IPS-18a (cell line): ENCODE measurements around the gene MGAT2.
"Not testable (repeated sequence)": the region's sequence is repeated elsewhere in the genome, so short reads cannot be mapped to it uniquely, and the experiment has no call there.

ENCODE experiments used
- H3K27ac ChIP-seq: one replicate; pipeline ENCODE4 v1.5.1; 2013; ENCODE audit warnings: low read length
- H3K27me3 ChIP-seq: one replicate; pipeline ENCODE4 v1.6.1; 2013; ENCODE audit warnings: mild to moderate bottlenecking, low read length; ENCODE audit not compliant: control insufficient read depth, insufficient read depth
- H3K36me3 ChIP-seq: one replicate; pipeline ENCODE4 v1.6.1; 2013; ENCODE audit warnings: low read depth, low read length; ENCODE audit not compliant: control insufficient read depth
- H3K4me1 ChIP-seq: one replicate; pipeline ENCODE4 v1.6.1; 2013; ENCODE audit warnings: low read depth, low read length; ENCODE audit not compliant: control insufficient read depth
- H3K4me3 ChIP-seq: one replicate; pipeline ENCODE4 v1.5.1; 2013; ENCODE audit warnings: low read length
- H3K9ac ChIP-seq: one replicate; pipeline ENCODE4 v1.6.1; 2013; ENCODE audit warnings: mild to moderate bottlenecking, low read length, moderate library complexity
- H3K9me3 ChIP-seq: one replicate; pipeline ENCODE4 v1.6.1; 2013; ENCODE audit warnings: low read depth, low read length; ENCODE audit not compliant: control insufficient read depth

MGAT2 gene

GRCh38 chr14:49637534-49638078, 17.0 kb downstream of the MGAT2 start:
- Histone ChIP-seq H3K36me3 (peaks cover 16% of the 10 kb centered on the region), H3K27ac (no peak overlapping the region), H3K9ac (no peak overlapping the region), H3K4me1 (no peaks in the 10 kb centered on the region), H3K4me3 (no peak overlapping the region), H3K9me3 (no peaks in the 10 kb centered on the region), H3K27me3 (no peaks in the 10 kb centered on the region)

DNA sequence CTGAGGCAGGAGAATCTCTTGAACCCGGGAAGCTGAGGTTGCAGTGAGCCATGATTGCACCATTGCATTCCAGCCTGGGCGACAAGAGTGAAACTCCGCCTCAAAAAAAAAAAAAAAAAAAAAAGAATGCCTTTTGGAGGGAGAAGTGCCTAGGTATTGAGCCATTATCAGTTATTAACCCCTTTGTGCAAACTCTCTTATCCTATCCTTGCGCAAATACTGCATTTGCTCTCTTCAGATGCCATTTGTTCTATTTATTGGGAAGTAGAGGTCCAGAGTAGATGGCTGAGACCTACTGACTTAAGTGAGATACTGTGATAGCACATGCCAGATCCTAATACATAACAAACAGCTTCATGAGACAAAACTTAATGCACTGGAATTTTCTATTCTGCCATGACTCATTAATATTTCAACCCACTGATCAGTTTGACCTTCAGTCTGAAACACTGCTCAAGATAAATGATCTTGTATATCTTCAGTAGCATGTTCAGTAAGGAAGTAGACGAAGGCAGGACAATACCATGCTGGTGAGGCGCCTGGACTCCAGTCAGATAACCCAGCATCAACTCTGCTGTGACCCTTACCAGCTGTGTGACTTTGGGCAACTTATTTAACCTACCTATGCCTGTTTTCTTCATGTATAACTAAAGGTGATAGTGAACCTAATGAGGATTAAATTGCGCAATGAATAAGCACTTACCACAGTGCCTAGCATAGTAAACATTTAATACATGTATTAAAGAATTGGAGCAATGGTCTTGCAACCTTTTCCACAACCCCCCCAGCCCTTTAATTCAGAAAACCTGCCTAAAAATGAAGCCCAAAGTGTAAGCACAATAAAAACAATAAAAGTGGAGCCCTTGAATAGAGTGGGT, 20.2 kb downstream of the MGAT2 start:
- Histone ChIP-seq H3K27me3 (no peaks in the 10 kb centered on the region), H3K9me3 (no peaks in the 10 kb centered on the region), H3K4me1 (no peaks in the 10 kb centered on the region), H3K36me3 (peaks cover 16% of the 10 kb centered on the region), H3K27ac (no peak overlapping the region), H3K4me3 (no peak overlapping the region), H3K9ac (no peak overlapping the region)

DNA sequence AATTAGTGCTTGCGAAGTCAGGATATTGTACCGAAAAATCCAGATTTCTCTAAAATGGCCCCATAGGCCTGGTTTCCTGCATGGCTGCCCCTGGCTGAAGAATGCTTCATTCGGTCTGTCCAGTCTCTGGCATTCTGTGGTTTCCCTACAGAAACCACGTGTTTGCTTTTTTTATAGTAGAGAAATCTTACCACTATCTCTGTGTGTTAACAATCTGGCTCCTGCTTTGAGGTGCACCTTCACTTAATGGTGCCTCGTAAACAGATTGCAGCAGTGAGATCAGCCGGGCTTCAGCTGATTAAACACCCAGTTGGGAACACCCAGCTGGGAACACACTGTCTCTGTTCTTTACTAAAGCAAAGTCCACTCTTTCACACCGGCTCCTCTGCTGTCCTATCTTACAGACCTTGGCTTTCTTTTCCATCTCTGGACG, 21.1 kb downstream of the MGAT2 start:
- H3K9me3 ChIP-seq: no peaks in the 10 kb centered on the region
- no peak overlapping the region for H3K9ac ChIP-seq
- peaks cover 11% of the 10 kb centered on the region for H3K36me3 ChIP-seq
- no peaks in the 10 kb centered on the region for H3K4me1 ChIP-seq
- H3K4me3 ChIP-seq: no peak overlapping the region
- no peak overlapping the region for H3K27ac ChIP-seq
- H3K27me3 ChIP-seq: no peaks in the 10 kb centered on the region

DNA sequence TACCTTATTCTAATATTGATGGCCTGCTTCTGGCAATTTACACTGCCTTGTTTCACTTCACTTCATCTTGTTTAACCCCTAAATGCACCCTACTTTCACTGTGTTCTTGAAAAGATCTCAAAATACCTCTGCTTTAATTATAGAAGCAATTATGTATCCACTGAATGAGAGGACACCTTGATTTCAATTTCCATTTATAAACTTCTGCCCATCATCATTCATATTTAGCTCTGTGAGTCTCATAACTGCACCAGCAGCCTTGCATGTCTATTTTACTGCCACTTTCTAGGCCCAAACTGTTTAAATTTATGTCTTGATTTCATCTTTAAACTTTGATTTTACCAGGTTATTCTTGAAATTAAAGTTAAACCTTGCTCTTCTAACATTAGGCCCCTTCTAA, 21.6 kb downstream of the MGAT2 start:
- no peak overlapping the region for H3K4me3 ChIP-seq
- H3K4me1 ChIP-seq: no peaks in the 10 kb centered on the region
- H3K27ac ChIP-seq: no peak overlapping the region
- H3K9me3 ChIP-seq: no peaks in the 10 kb centered on the region
- H3K36me3 ChIP-seq: peaks cover 11% of the 10 kb centered on the region
- no peaks in the 10 kb centered on the region for H3K27me3 ChIP-seq
- H3K9ac ChIP-seq: no peak overlapping the region

GRCh38 chr14:49653508-49653907, 32.9 kb downstream of the MGAT2 start:
- Histone ChIP-seq H3K27me3 (no peaks in the 10 kb centered on the region), H3K27ac (no peak overlapping the region), H3K4me3 (no peak overlapping the region), H3K9ac (no peak overlapping the region), H3K9me3 (no peaks in the 10 kb centered on the region), H3K4me1 (no peaks in the 10 kb centered on the region), H3K36me3 (peaks cover 16% of the 10 kb centered on the region)

GRCh38 chr14:49654511-49654910, 33.9 kb downstream of the MGAT2 start:
- H3K36me3 ChIP-seq: peaks cover 14% of the 10 kb centered on the region
- no peak overlapping the region for H3K9ac ChIP-seq
- no peaks in the 10 kb centered on the region for H3K4me1 ChIP-seq
- no peak overlapping the region for H3K4me3 ChIP-seq
- H3K27ac ChIP-seq: no peak overlapping the region
- no peaks in the 10 kb centered on the region for H3K27me3 ChIP-seq
- H3K9me3 ChIP-seq: no peaks in the 10 kb centered on the region

- not testable (repeated sequence) for H3K4me1 ChIP-seq, H3K4me3 ChIP-seq, H3K9me3 ChIP-seq, H3K27ac ChIP-seq, H3K9ac ChIP-seq, H3K36me3 ChIP-seq, H3K27me3 ChIP-seq
Observed at GRCh38 chr14:49657500-49657899, 36.9 kb downstream of the MGAT2 start.

DNA sequence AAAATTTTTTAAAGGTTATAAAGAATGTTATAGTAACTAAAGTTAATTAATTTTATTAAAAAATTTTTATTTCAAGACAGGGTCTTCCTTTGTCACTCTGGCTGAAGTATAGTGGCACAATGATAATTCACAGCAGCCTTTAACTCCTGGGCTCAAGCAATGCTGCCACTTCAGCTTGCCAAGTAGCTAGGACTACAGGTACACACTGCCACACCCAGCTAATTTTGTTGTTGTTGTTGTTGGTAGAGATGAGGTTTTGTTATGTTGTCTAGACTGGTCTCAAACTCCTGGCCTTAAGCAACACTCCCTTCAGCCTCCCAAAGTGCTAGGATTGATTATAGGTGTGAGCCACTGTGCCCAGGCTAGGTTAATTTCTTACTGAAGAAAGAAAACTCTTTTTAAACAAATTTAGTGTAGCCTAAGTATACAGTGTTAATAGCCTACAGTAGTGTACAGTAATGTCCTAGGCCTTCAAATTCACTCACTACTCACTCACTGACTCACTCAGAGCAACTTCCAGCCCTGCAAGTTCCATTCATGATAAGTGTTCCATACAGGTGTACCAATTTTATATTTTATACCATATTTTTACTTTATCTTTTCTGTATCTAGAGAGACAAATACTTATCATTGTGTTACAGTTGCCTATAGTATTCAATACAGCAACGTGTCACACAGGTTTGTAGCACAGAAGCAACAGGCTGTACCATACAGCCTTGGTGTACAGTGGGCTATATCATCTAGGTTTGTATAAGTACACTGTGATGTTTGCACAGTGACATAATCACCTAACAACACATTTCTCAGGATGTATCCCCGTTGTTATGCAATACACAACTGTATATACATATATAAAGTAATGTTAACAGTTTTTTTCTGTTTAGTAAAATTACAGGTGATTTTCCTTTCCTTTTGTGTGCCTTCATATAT, 39.2 kb downstream of the MGAT2 start:
- Histone ChIP-seq H3K36me3 (peaks cover 9% of the 10 kb centered on the region), H3K27ac (no peak overlapping the region)

GRCh38 chr14:49670475-49670874, 49.9 kb downstream of the MGAT2 start:
- Histone ChIP-seq H3K27me3 (no peaks in the 10 kb centered on the region), H3K36me3 (peaks cover 14% of the 10 kb centered on the region), H3K4me3 (no peak overlapping the region), H3K27ac (no peak overlapping the region), H3K4me1 (no peaks in the 10 kb centered on the region), H3K9ac (no peak overlapping the region), H3K9me3 (no peaks in the 10 kb centered on the region)

More for the DNA sequence above, 39.2 kb downstream of the MGAT2 start:
- H3K4me1 ChIP-seq: no peaks in the 10 kb centered on the region
- no peaks in the 10 kb centered on the region for H3K9me3 ChIP-seq
- no peaks in the 10 kb centered on the region for H3K27me3 ChIP-seq
- no peak overlapping the region for H3K4me3 ChIP-seq
- H3K9ac ChIP-seq: no peak overlapping the region
